NCI-H345 (cell line): ENCODE measurements around the gene OR2B2.
A peak's percentile ranks its signal among the peaks of the same experiment; 100 is the strongest.

ENCODE experiments used
- DNase-seq: peaks from one replicate; lab custom pipeline; 2025; lab: John Stamatoyannopoulos, UW

The OR2B2 gene

DNA sequence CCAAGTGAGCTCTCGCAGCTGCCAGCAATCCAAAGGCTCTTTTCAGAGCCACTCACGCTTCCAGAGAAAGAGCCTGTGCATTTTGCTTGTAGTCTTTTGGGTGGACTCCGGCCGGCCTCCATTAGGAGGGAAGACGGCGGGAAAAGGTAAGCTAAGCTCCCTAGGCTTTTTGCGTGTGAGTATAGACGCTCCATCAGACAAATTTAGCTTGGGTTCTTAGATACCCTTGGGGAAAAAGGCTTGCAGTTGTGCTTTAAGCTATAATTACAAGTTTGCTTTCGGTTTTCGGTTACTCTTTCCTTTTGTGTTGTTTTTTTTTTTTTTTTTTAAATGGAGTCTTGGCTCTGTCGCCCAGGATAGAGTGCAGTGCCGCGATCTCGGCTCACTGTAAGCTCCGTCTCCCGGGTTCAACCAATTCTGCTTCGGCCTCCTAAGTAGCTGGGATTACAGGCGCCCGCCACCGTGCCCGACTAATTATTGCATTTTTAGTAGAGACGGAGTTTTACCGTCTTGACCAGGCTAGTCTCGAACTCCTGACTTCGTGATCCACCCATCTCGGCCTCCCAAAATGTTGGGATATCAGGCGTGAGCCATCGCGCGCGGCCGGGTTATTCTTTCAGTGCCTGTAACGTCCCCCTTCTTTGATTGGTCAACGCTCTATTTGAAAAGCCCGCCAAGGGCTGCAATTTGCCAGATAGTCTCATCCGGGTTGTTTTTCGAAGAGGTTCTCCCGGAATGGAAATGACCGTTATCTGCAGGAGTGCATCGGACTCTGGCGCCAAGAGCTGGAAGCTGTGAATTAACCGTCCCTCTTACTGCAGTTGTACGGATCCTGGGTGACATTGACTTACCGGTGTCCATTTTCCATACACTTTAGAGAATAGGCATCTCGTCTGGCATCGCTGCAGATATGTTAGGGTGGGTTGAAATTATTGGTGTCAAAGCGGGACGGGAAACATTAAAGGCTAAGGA, 18.1 kb downstream of the OR2B2 start:
- DNase-seq = peak; percentile 98

DNA sequence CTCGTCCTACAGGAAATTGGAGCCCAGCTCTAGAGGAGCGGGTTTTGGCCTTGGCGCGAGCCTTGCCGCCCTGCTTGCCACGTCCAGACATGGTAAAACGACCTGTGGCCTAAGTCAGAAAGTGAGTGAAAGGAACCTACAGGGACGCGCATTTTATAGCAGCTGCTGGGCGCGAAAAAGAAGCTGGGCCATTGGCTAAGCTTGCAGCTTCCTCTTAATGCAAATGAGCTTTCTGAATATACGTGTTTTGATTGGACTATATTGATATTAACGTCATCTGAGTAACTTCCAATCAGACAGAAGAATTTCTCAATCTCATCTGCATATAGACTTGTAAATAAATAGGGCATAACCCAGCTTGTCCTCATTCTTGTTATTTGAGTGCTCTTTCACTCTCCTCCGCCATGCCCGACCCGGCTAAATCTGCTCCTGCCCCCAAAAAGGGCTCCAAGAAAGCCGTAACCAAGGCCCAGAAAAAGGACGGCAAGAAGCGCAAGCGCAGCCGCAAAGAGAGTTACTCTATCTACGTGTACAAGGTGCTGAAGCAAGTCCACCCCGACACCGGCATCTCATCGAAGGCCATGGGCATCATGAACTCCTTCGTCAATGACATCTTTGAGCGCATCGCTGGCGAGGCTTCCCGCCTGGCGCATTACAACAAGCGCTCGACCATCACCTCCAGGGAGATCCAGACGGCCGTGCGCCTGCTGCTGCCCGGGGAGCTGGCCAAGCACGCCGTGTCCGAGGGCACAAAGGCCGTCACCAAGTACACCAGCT, 18.9 kb downstream of the OR2B2 start:
- peak; percentile 97 for DNase-seq

DNA sequence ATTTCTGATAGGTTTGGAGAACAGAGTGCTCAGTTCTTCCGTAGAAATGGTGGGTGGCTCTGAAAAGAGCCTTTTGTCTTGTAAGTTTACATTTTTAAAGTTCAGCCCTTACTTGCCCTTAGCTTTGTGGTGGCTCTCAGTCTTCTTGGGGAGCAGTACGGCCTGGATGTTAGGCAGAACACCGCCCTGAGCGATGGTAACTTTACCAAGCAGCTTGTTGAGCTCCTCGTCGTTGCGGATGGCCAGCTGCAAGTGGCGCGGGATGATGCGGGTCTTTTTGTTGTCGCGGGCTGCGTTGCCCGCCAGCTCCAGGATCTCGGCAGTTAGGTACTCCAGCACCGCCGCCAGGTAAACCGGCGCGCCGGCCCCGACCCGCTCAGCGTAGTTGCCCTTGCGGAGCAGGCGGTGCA, 19.5 kb downstream of the OR2B2 start:
- no peak for DNase-seq

DNA sequence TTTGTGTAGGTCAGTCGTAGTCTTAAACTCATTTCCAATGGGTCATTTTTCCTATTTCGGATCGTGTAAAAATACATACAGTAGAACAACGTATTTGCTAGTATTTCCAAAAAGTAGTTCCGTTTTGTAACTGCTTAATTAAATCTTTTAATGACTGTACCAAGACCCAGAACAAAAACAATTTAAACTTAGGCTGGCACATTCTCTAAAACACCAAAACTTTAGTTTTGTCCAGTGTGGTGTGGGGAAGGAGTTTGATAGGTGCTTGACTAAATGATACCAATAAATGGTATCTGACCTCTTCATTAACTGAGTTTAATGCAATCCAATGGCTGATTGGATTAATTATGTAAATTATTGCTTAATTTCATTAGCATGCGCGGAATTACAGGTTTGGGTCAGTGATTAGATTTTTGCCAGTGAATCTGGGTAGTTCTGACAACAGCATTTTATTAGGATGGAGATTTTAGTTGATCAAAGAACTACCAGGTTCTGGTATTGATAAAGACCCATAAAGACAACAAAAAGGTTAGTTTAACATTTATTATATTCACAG, 20.8 kb downstream of the OR2B2 start:
- DNase-seq = no peak

DNA sequence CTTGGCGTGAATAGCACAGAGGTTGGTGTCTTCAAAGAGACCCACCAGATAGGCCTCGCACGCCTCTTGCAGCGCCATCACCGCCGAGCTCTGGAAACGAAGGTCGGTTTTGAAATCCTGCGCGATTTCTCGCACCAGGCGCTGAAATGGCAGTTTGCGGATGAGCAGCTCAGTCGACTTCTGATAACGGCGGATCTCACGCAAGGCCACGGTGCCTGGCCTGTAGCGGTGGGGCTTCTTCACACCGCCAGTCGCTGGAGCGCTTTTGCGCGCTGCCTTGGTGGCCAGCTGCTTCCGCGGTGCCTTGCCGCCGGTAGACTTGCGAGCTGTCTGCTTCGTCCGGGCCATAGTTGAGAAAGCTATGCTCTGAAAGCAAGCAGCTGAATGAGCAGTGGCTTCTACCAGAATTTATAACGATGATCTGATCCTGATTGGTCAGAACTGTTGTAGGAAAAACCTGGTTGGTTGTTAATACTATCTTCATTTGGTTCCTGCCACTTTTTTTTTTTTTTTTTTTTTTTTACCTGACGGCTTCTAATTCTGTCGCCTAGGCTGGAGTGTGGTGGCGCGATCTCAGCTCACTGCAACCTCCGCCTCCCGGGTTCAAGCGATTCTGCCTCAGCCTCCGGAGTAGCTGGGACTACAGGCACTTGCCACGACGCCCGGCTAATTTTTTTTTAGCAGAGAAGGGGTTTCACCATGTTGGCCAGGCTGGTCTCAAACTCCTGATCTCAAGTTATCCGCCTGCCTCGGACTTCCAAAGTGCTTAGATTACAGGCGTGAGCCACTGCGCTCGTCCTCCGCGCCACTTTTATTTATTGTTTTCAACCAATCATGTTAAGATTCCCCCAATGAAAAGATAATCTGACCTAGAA, 21.5 kb downstream of the OR2B2 start:
- no peak for DNase-seq

DNA sequence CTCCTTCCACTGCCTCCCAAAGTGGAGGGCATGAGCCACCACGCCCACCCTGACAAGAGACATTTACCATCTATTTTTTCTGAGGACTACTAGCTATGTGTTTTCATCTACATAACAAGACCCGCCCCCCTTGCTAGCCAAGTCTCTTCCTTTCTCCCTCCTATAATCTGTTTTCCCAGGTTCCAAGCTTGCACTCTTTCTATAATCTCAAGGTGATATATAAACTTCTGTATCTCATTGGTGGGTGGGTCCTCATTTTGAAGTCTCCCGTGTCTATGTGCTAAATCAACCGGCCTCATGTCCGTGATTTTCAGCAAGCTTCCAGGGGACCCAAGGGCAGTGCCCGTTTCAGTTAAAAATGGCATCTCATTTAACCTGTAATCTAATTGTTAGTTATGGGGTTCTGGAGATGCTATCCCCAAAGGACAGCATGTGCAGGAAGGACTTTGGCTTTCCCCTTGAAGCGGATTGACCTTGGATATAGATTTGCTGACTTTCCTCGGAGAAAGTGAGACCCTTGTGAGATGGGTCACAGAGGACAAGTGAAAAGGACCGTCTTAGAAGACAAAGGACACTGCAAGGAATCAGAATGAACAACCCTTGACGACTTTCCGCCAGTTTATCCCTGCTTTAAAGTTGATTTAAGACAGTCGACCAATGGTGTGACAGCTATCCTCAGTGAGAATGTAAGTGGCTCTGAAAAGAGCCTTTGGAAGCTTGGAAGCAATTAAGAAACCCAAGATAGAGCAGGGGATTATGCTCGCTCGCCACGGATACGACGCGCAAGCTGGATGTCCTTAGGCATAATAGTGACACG, 22.4 kb downstream of the OR2B2 start:
- DNase-seq = no peak

DNA sequence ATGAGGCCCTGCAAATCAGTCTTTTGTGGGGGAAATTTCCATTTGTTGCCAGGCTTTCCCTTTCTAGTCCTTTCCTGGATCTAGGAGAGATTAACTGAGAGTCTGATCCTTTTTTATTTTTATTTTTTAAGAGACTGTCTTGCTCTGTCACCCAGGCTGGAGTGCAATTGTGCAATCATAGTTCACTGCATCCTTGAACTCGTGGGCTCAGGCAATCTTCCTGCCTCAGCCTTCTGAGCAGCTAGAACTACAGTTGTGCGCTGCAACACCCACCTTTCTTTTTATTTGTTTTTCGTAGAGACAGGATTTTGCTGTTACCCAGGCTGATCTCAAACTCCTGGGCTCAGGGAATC, 22.9 kb downstream of the OR2B2 start:
- DNase-seq = no peak

DNA sequence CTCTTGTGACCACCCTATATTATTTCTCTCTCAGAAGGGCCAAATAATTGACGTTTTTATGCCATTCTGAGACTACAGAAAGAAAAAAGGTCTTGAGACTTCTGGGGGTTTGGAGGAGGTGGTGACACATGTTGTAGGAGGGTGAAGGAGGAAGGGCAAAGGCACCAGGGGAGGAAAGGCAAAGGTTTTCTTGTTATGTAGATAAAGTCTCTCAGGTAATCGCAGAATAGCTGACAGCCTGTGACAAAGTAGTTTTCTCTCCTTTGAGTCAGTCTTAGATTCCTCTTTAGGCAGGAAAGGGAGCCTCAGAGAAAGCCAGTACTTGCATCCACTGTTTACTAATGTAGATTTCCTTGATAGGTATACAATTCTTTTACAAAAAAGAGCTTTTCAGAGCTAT, 23.6 kb downstream of the OR2B2 start:
- DNase-seq = no peak

DNA sequence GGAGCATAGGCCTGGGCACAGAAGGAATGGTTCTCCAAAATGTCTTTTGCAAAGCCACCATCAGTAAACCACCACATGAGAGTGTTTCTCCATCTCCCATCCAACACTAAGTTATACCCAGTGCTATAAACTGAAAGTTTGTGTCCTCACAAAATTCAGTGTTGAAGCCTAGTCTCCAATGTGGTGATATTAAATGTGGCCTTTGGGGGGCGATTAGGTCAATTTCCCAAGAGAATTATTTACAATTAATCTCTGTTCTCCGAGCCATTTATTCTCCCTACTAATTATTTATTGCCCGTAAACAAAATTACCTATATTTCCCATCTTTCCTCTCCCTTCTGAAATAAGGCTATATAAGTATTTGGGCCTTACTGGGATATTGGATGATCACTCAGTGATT, 26.1 kb downstream of the OR2B2 start:
- no peak for DNase-seq

DNA sequence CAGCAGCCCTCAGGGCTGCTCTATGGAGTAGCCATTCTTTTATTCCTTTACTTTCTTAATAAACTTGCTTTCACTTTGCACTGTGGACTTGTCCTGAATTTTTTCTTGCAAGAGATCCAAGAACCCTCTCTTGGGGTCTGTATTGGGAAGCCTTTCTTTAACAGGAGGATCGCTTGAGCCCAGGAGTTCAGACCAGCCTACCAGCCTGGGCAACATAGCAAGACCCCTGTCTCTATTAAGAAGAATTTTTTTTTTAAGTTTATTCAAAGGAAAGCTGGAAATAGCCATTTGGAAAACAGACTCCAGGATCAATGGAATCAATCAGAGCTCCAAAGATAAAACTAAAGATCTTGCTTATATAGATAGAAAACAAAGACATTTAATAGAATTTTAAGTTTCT, 29.1 kb downstream of the OR2B2 start:
- DNase-seq = no peak

DNA sequence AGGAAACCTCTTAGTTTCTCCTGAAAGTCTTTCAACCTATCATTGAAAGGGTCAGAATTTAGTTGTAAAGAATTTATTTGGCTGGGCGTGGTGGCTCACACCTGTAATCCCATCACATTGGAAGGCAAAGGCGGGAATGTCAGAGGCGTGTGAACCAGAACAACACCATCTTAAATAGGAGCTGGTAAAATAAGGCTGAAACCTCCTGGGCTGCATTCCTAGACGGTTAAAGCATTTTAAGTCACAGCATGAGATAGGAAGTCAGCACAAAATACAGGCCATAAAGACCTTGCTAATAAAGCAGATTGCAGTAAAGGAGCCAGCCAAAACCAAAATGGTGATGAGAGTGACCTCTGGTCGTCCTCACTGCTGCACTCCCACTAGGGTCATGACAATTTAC, 29.6 kb downstream of the OR2B2 start:
- no peak for DNase-seq

DNA sequence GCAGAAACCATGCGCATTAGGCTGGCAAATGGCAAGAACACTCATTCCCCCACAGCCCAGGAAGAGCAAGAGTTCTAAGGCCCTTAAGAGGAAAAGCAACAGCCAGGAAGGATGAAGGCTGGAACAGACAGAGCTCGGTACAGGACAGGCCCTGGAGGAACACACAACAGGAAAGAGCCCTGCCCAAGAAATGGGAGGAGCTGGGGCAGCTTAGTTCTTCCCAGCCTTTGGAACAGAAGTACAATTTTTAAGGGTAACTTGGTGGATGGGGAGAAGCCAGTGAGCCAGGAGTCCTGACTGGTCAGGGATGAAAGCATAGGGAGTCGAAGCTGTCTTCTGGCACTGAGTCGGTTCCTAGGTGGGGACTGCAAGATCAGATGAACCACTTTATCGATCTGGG, 32.4 kb downstream of the OR2B2 start:
- DNase-seq = no peak

DNA sequence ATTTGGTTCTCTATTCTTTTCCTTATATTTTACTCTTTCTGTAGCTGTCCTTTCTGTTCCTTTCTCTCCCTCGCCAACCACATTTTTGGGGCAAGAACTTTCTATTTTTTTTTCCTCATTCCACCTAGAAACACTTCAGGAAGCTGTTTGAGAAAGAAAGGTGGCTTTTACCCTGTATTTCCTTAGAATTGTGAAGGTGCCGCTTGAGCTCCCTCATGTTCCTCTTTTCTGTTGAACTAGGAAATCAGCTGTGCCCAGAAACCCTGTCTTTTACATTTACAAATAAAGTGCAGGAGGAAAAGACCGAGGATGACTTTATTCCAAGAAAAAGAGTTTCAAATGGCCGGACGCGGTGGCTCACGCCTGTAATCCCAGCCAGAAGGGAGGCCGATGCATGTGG, 38.2 kb downstream of the OR2B2 start:
- no peak for DNase-seq

DNA sequence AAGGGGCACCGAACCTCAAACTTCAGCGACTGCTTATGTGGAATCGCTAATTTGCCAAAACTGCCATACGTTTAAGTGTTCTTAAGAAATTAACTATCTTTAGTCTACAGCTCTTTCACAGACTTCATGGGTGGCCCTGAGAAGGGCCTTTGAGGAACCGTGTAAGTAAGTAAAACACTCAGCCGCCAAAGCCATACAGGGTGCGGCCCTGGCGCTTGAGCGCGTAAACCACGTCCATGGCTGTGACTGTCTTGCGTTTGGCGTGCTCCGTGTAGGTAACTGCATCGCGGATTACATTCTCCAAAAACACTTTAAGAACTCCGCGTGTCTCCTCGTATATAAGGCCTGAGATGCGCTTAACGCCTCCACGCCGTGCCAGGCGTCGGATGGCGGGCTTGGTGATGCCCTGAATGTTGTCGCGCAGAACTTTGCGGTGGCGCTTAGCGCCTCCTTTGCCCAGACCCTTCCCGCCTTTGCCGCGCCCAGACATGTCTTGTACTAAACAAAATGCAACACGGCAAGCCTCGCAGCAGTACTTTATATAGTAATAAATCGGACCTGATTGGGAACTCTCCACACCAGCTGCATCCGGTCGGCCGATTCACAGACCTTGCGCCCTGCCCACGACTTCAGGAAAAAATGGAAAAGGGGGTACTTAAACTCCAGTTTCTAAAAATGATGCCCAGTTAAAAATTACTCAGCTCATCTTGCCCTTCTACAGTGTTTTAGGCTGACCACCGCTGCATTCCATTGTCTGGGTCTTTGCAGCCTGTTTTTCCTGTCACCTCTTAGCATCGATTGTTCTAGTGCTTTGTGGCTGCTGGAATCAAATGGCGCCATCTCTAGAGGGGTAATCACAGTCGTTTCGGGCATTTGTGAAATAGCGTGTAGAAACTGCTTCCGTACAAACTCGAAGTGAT, 38.9 kb downstream of the OR2B2 start:
- peak; percentile 90 for DNase-seq

DNA sequence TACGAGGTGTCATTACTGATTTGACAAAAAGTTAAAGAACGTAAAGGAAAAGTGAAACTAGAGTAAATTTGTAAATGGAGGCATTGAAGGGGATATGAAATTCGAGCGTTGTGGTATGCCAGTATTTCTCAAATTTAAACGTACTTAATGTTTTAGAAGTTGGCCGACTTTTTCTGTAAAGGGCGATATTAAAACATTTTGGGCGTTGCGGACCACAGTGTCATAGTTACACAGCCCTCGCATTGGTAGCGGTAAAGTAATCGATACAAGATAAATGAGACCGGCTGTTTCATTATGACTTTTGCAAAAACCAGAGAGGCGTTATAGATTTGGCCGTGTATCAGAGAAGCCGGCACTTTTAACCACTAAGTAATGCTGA, 39.6 kb downstream of the OR2B2 start:
- DNase-seq = no peak

DNA sequence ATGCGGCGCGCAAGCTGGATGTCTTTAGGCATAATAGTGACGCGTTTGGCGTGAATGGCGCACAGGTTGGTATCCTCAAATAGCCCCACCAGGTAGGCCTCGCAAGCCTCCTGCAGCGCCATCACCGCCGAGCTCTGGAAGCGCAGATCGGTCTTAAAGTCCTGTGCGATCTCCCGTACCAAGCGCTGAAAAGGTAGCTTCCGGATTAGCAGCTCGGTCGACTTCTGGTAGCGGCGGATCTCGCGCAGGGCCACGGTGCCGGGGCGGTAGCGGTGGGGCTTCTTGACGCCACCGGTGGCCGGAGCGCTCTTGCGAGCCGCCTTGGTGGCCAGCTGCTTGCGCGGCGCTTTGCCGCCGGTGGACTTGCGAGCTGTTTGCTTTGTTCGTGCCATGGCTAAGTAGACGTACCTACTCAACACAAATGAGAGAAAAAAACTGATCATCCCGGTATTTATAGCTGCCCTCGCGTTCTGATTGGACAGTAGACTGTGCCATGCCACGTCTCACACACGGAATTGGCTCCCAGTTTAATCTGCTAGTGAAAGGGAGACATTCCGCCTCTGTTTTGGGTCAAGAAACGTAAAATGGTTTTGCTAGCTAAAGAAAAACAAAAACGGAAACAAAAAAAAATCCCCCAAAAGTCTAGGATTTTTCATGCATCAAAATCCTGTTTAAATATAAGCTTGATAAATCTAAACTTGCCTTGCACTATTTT, 40.1 kb downstream of the OR2B2 start:
- DNase-seq = peak; percentile 94

DNA sequence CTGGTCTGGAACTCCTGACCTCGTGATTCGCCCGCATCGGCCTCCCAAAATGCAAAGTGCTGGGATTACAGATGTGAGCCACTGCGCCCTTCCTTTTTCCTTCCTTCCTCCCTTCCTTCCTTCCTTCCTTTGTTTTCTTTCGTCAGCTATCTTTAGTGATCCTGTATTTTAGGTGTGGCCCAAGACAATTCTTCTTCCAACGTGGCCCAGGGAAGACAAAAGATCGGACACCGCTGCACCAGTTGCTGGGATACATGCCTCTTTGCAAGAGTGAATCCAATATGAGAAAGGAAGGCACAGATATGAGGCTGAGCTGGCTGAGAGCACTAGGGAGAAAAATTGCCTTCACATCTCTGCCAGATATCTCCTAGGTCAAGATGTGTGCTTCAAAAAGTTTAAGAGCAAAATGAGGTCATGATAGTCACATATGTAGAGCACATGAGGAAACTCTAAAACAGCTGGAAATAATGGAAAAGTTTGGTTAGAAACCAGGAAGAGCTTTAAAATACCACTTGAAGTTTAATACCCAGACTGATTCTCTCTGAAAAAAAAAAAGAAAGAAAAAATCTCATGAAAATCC, 41.8 kb downstream of the OR2B2 start:
- no peak for DNase-seq

DNA sequence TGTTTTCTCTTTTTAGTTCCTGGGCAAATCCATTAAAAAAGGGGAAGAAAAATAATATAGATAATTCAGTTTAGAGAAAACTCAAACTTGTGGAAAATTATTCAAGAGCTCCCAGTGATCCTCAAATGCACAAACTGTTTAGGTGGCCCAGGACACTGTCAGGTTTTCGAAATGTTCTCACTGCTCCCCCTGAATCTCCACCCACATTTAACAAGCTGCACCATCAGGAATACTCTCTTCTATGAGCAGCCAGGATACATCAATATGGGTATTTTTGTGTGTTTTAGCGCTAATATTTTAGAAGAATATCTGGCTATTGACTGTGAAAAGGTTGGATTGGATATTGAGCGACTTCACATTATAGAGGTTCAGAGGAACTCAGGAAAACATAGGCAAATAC, 43.9 kb downstream of the OR2B2 start:
- DNase-seq = no peak

DNA sequence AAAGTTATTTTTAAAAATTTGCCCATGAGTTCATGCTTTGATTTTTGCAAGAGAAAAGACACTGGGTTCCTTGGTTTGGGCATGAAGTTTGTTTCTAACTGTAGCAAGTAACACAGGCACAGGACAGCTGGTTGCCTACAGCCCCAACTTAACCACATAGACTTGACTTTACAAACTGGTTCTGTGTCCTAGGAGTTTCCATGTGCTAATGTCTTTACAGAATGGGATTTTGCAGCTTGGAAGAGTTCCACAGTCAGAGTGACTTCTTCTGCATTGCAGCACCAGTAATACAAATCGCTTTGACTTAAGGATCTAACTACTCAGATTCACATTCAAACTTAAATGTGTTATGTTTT, 44.3 kb downstream of the OR2B2 start:
- DNase-seq = peak; percentile 15
